NCI-H1436 (cell line): ENCODE results near the gene ADAMTSL4.
A peak's percentile ranks its signal among the peaks of the same experiment; 100 is the strongest.
"Not testable (repeated sequence)": the region's sequence is repeated elsewhere in the genome, so short reads cannot be mapped to it uniquely, and the experiment has no call there.

Source experiments
- DNase-seq: peaks from one replicate; lab custom pipeline; 2025; lab: John Stamatoyannopoulos, UW

ADAMTSL4 gene

DNA sequence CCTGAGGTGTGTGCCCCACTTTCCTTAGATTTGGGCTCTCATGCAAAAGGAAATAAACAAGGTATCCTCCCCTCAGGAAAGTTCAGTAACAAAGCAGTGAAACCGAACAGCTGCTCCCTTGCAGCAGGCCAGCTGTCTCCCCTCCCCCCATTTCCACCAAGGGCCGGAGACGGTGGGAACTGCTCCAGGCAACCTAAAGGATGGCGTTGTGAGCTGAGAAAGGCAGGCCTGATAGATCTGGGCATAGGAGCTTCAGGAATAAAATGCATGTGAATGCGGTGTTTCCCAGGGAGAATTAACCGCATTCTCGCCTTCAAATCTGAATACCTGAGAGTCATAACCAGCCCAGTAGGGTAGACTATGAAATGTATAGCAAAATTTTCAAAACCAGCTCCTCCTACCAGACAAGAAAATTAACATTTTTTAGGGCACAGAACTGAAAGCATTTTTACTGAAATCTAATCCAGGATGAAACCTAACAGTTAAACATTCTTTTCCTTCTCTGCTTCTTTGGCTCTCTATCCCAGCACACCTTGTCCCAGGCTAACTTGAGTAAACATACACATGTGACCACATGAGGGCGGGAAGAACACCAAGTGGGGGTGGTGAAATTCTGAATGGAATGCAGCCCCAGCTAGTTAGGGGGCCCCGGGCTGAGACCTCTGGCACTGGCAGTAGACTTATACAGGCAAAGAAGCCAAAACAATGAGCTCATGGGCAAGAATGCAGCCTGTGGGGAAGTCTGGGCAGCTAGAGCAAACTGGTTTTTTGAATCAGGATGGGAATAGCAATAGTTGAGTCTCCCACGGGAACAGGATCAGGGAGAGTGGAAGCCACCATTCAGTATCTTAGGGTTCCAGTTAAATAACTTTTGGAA, 18.7 kb downstream of the ADAMTSL4 start:
- no peak for DNase-seq

DNA sequence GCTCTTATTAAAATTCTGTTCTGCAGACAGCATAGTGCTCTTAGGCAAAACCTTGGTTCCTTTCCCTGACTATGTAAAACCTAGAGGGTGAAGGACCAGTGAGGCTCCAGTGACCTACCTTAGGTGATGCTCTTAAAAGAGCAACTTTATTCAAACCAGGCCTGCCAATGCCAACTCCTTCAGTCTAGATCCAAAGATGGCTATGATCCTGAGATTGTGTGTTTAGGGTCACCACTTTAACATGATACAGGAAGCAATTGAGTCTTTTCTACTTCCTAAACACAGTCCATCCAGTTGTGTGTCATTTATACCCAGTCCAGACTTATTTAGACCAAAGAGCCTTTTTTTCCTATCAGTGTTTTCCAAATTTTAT, 19.4 kb downstream of the ADAMTSL4 start:
- DNase-seq = no peak

DNA sequence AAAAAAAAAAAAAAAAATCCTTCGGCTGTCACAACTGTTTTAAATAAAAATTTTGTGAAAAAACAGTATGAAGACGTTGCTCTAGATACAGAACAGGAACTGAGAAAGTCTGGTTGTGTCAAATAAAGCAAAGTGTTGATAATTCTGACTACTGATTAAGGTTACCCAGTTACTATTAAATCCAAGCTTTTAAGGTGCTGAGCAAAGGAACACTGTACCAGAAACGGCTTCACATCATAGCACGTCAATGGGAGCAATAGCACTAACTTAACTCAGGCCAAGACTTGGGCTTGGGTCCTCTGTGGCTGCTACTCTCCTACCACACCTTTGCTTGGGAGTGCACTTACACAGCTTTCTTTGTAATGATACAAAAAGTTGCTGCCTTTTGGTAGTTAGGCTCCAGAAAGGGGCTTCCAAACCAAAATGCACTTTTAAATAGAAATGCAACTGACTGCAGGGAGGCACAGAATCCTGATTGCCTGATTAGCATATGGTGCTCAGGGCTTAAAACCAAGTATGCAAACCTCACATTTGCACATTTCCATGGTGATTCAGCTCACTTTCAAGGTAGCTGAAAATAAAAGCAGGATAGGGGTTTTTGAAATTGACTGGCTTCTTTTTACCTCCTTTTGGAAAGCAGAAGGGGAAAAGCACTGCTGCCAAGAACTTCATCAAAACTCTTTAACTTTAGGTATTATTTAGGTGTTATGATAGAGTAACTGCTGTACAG, 23.9 kb downstream of the ADAMTSL4 start:
- no peak for DNase-seq

DNA sequence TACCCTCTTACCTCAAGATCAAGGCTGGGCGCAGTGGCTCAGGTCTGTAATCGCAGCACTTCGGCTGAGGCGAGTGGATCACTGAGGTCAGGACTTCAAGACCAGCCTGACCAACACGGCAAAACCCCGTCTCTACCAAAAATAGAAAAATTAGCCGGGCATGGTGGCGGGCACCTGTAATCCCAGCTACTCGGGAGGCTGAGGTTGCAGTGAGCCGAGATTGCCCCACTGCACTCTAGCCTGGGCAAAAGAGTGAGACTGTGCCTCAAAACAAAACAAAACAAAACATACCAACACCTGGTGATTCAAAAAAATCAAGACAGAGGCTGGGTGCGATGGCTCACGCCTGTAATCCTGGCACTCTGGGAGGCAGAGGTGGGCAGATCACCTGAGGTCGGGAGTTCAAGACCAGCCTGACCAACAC, 24.5 kb downstream of the ADAMTSL4 start:
- DNase-seq = not testable (repeated sequence)

DNA sequence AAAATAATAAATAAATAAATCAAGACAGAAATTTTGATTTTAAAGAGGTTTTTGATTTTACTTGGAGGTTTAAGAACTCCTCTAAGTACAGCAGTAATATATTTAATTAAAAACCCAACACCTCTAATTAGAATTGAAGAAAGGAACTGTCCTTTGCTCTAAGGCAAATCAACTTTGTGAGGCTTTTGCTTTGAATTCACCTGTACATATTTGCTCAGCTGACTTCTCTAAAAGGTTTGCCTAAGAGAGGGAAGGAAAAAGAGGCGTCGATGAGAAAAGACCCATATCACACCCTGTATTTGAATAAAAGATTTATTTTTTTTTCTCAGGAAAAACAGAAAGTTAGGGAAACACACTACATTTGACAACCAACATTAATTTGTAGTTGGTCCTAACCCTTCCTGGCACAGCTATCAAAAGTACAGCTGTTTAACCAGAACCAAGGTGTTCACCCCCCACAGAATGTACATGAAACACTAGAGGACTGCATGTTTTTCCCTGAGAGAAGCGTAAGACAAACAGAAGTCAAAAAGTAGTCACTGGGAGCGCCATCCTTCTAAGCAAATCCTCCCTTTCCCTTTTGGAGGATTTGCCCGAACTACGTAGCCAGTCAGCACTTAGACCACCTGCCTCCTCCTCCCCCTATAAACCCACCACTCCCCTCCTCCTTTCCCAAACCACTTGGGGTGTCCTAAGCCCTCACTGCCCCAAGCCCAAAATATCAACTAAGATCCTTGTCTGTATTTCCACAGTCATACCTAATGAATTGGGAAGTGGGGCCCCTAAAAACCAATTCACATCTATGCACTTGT, 25.3 kb downstream of the ADAMTSL4 start:
- no peak for DNase-seq

DNA sequence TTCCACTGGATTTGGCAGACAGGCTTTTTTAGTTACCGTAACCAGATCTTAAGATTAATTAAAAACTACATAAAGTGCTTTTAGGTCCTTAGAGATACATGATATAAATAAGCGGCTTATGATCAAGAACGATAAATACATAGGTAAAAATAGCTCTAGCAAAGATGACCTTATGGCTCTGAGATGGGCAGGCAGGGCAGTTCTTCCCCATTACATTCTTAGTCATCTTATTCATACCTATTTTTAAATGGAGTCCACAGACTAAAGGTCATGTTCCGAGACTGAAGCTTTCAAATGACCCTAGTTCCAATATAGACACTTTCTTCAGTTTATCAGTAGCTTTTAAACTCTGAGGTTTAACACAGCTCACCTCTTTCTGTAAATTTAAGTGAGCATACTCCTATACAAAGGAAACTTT, 25.9 kb downstream of the ADAMTSL4 start:
- DNase-seq = no peak

DNA sequence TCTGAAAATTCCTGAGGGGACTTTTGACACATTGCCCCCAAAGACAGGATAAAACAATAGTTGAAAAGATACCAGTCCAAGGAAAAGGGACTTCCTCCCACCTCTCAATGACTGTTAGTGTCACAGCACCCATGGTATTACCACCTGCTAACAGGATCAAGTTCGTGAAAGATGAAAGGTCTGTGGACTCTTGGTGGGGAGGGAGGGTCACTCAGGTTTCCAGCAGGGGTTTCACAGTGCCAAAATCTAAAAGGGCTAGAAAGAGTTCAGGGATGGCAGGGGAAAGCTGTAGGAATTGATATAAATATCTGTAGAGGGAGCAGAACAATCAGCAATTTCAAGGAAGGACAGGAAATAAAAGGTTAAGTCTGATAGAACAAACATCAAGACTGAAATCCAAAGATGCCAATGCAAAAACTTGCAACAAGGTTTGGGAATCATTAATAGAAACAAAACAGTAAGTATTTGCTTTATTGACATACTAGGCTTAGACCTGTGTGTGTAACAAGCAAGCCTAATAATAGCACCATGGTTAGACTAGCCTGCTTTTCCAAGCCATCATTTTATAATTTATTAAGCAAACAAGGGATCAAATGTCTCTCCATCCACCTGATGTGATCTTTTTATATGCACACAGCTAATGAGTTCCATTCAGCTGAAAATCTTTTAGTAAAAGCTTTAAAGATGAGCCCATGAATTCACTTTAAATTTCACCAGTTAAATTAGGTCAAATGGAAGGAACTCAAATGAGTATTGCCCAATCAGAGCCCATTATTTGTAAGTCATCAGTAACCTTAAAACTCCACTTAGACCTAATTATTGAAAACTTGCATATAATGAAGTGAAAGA, 26.5 kb downstream of the ADAMTSL4 start:
- no peak for DNase-seq

DNA sequence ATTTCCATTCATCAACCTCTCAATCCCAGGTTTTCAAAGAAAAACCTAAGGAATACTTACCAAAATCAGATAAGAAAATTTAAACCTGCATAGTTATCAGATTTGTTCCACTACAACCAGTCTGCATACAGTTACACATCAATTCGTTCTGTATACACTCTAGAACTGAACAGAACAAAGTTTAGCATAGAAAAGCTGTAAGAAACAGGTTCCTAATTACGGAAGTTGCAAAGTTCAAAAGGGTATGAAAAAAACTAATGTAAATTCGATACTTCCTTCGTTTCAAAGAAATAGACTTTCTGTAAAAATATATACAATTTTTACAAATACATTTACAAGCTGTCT, 27.1 kb downstream of the ADAMTSL4 start:
- no peak for DNase-seq

DNA sequence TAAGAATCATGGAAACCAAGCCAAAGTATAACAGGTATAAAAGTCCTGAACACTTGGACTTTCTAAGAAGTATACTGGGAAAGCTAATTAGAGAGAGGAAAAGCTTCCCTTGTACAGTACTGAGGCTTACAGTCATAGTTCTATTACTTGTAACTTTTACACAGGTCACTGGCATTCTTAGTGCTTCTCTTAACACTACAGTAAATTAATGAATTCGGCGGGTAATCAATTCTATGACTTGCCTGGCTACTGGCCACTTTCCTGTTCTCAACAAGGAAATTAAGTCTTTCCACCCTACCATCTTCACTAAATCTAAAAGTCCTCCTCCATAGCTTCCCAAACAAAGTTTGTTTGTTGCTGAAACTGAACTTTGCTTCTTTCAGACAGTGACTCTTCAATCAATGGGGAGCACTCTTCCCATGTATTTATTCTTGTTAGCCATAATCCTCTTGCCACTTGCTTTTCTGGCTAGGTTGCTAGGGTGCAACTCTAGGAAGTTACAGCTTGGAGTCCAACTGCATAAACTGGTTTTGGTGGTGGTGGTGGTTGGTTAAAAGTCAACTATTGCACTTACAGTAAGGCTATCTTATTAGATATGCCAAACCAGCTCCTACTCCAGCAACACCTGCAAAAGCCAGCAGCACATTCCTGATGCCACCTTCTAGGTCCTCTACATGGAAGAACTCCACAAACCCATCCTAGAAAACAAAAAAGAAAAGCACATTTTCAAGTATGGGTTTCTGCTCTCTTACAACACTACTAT, 27.8 kb downstream of the ADAMTSL4 start:
- DNase-seq = no peak

DNA sequence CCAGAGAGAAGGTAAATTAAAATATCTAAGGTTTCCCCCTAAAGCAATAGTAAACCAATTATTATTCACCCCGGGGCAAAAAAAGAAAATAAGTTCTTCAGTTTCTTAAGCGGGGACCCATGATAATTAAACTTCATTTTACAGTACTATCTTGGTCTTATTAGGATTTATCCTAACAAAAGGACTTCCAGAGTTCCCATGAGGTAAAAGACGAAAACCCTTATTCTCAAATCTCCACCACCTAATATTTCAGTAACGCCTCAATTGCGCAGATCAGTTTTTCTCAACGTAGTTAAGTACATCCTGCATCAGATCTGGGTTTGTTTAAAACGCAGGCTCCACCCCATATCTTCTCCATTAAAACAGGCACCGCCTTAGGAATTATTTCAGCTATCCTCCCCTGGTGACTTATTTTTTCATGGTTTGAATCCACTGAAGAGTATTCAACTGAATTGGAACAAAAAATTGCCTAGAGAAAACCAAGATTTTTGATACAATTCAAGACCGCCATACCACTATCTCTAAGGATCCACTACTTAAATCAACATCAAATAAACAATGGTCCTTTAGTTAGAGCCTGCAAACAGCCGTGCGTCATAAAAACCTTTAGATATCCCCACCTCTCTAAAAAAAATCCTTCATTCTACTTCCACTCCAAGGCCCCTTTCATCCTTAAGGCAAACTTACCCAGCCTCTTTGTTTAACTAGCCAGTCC, 28.5 kb downstream of the ADAMTSL4 start:
- no peak for DNase-seq

DNA sequence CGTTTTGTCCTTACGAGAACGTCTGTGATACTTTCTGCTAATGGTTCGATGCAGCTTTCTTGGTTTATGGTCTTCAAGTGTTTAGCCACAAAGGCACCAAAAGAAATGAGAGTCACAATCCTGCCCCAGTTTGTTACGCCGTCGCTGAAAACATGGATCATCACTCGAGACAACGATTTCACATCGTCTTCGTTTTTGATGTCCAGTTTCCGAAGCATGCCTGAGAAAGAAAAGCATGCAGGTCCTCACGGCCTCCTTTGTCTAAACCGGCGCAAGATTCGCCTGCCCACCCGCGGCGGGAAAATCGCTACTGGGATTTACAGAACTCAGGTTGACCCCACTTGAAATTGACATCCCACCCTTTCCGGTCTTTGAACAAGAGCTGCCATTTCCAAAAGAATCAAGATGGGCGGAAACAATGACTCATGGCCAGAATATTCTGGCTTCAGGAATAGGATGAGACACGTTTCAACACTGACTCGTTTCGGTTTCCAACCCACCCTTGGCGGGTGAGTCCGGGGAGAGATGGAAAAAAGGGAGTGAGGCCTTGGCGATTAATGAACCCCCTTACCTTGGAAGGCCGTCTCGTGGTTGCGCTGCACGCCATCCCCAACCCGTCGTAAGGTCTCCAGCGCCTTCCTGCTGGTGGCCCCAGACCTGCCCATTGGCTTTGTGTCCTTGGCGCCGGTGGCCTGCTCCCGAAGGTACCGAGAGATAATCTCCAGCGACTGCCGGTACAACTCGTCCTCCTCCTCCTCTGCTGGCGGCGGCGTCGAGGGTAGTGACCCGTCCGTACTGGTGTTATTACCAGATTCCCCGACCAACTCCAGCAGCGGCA, 29.3 kb downstream of the ADAMTSL4 start:
- peak; percentile 29 for DNase-seq

DNA sequence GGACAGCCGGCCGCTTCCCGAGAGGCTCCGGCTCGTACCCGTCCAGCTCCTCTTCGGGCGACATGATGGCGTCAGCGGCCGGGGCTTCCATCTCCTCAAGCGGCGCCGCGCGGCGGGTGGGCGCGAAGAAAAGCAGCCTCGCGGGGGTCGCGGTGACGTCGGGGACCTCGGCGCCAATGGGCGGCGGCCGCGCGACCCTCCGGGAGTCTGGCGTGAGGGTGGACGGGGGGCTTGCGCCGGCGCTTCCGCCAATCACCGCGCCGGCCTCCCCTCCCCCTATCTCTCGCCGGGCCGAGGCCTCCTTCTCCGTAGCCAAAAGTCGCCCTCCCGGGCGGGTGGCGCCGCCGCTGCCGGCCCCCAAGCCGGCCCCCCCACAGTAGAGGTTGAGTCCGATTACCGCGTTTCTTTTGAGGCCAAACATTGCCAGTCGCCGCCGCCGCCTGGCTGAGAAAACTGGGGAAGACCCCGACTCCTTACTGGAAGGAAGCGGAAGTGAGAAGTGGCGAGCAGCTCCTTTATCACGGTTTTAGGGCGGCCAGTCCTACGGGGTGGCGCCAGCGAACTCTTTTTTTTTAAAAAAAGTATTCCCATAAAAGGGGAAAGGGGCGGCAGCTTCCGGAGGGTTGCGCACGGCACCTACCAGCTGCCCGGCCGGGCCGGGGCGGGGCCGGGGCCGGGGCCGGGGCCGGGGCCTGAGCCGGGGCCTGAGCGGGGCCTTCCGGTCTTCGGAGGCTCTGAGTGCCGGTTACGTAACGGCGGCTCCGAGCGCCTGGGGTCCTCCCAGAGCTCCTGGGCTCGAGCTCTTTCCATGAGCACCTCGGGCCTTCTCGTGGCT, 30.1 kb downstream of the ADAMTSL4 start, which contains the start of gene MCL1:
MCL1 (minus strand) TSS at position 501 of the 835 bp plus-strand sequence; CDS start at position 421, 80 bp downstream.
- DNase-seq = peak; percentile 87

DNA sequence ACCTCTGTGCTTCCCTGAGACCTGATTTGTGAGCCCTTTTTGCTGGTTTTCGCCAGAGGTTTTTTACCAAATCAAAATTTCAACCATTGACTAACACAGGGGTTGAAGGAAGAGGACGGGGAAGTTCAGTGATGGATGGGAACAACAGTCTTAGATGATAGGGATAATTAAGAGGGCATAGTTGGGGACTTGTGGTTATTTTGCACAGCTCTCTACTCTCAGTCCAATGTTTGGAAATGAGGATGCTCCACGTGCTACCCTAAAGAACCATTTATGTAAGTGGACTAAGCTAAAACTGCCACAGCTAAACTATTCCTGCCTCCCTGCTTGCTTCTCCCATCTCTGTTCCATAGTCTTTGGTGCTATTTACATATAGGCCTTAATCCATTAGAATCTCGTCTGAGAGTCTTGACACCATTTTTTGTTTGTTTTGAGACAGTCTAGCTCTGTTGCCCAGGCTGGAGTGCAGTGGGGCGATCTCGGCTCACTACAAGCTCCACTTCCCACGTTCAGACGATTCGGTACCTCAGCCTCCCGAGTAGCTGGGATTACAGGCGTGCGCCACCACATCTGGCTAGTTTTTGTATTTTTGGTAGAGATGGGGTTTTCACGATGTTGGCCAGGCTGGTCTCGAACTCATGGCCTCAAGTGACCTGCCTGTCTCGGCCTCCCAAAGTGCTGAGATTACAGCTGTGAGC, 30.9 kb downstream of the ADAMTSL4 start:
- DNase-seq = no peak

DNA sequence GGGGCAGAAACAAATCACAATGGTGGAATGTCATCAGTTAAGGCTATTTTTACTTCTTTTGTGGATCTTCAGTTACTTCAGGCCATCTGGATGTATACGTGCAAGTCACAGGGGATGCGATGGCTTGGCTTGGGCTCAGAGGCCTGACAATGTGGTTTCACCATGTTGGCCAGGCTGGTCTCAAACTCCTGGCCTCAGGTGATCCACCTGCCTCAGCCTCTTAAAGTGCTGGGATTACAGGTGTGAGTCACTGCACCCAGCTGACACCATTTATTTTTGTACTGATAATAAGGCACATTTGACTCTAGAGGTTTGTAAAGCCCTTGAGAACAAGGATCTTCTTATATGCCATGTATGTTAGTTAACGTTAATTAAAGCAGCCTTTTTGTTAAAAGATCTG, 31.8 kb downstream of the ADAMTSL4 start:
- not testable (repeated sequence) for DNase-seq

DNA sequence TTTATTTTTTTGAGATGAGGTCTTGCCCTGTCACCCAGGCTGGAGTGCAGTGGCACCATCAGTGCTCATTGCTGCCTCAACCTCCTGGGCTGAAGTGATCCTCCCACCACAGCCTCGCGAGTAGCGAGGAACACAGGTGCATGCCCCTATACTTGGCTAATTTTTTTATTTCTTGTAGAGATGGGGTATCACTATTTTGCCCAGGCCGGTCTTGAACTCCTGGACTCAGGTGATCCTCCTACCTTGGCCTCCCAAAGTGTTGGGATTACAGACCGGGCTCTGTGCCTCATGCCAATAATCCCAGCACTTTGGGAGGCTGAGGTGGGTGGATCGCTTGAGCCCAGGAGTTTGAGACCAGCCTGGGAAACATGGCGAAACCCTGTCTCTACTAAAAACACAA, 32.2 kb downstream of the ADAMTSL4 start:
- DNase-seq = not testable (repeated sequence)

DNA sequence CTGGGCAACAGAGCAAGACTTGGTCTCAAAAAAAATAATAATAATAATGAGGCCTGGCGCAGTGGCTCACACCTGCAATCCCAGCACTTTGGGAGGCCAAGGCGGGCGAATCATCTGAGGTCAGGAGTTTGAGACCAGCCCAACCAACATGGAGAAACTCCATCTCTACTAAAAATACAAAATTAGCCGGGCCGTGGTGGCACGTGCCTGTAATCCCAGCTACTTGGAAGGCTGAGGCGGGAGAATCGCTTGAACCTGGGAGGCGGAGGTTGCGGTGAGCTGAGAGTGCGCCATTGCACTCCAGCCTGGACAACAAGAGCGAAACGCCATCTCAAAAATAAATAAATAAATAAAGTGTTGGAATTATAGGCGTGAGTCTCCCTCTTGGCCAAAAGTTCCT, 32.8 kb downstream of the ADAMTSL4 start:
- DNase-seq = not testable (repeated sequence)

DNA sequence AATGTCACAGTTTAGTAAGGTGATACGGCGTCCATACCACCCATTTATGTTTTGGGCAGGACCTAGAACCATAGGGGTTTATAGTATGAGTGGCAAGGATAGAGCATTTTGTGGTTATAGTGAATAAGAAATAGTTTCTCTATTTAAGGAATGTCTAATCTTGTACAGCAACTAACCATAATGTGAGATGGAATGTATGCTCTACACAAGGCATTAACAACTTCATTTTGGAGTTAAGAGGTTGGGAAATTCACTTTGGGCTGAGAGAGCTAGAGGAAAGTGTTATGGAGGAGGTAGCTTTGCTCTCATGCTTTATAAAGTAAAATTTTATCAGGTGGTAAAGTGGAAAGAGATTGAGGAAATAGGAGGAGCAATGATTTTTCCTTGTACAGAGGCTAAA, 33.2 kb downstream of the ADAMTSL4 start:
- DNase-seq = no peak
